ENCODE data around the gene PELI2. TPM values are rescaled to one million over a fixed set of nuclear protein-coding genes. Genes with fewer than 3 reads are reported as not detected.

PELI2 gene
- total and polyA plus RNA-seq, 2 of the 4 experiments (the other 2 are of a cell fraction) = 6.0 to 36.7 TPM

GRCh38 chr14:56334458-56334857 is 216.2 kb downstream of the PELI2 start:
- in situ Hi-C loops (cut with MboI; ENCODE audit: low sequenced_read_pairs) = loop anchor here (25.0 kb wide), 1 partner anchor 897 kb away; the partner anchor contains the start of gene TBPL2

More at GRCh38 chr14:56334458-56334857, 216.2 kb downstream of the PELI2 start:
- H2AK5ac ChIP-seq (ENCODE audit: low read depth, low read length) = no peak overlapping the region
- H4K20me1 ChIP-seq (ENCODE audit: insufficient read depth, low read length) = no peaks in the 10 kb centered on the region
- peak overlapping the region; percentile 68; the same call in 1 of the 2 replicates for H3K4ac ChIP-seq (ENCODE audit: low read depth, low read length)
- intact Hi-C loops (cut with micrococcal nuclease) = loop anchor here (1.0 kb wide), 1 partner anchor 139 kb away; no protein-coding TSS in a partner anchor
- H3K4me2 ChIP-seq (ENCODE audit: low read depth, low read length) = no peak overlapping the region
- BruUV-seq (replicated peaks) = no TSS peak
- H4K91ac ChIP-seq (ENCODE audit: insufficient read depth, low read depth, low read length) = 0 out of 2 replicates have a peak overlapping the region, but pooled peaks have one; percentile 9
- peaks cover 19% of the 10 kb centered on the region for H3K4me1 ChIP-seq (ENCODE audit: control insufficient read depth, insufficient read depth, low read length)
- peak overlapping the region in 1 of 2 experiments; percentile 89; a peak in 2 of 4 replicates for H4K8ac ChIP-seq (ENCODE audit: low read depth in 2 of 2, low read length in 2 of 2)
- no peaks in the 10 kb centered on the region for H3K36me3 ChIP-seq (ENCODE audit: control insufficient read depth, insufficient read depth, low read length)
- CTCF ChIA-PET = interaction anchor here (0.6 kb wide), 1 partner anchor 208 kb away, joined by 3 read pairs; no protein-coding TSS in a partner anchor
- no peaks in the 10 kb centered on the region for H3K79me1 ChIP-seq (ENCODE audit: low read depth in 1 of 2, low read length in 2 of 2)
- H3K27ac ChIP-seq (ENCODE audit: insufficient read depth, low read length) = peak overlapping the region; percentile 66; the same call in 1 of the 2 replicates
- H2BK120ac ChIP-seq (ENCODE audit: low read depth, low read length) = peak overlapping the region; percentile 83
- peak overlapping the region; percentile 26; the same call in 1 of the 2 replicates for H3K23ac ChIP-seq (ENCODE audit: low read depth, low read length)
- DNase-seq (peak; percentile 49), ATAC-seq (ENCODE audit: low read depth) (no peak)
- H3K18ac ChIP-seq (ENCODE audit: low read depth, low read length) = peak overlapping the region; percentile 96
- no peak overlapping the region for H3K9ac ChIP-seq (ENCODE audit: low read depth, low read length)
- H3K4me3 ChIP-seq (ENCODE audit: insufficient read depth, low read depth, low read length) = no peak overlapping the region
- peak overlapping the region; percentile 99 for H2BK5ac ChIP-seq (ENCODE audit: low read depth, low read length, poor library complexity, severe bottlenecking)
- peak; percentile 65 for TF ChIP-seq RFX5 (IDR thresholded peaks at IDR 0.05; ENCODE audit: low read depth, low read length)
- TF ChIP-seq CHD1 (IDR thresholded peaks at IDR 0.05; ENCODE audit: low read depth, low read length) = no peak
- TF ChIP-seq MXI1 (IDR thresholded peaks at IDR 0.05; ENCODE audit: borderline replicate concordance, low read depth, low read length) = no peak
- WGBS, 2 experiments (ENCODE audit: extremely low coverage in 2 of 2, insufficient read length in 1 of 2) = no CpG with 5 or more reads among the region's 1 CpG
- peak overlapping the region; percentile 87 for H2BK20ac ChIP-seq (ENCODE audit: low read depth, low read length)
- H3K27me3 ChIP-seq (ENCODE audit: control insufficient read depth, insufficient read depth, low read length) = no peaks in the 10 kb centered on the region
- dilution Hi-C loops (cut with HindIII; ENCODE audit: low sequenced_read_pairs, unreplicated experiment) = no loop called here
- peak overlapping the region; percentile 38; the same call in 1 of the 2 replicates for H3K14ac ChIP-seq (replicated peaks; ENCODE audit: low read depth, low read length)
- H2AFZ ChIP-seq (replicated peaks; ENCODE audit: low read length, poor library complexity) = no peak overlapping the region
- POLR2A ChIA-PET (ENCODE audit: unreplicated experiment) = interaction anchor here (1.2 kb wide), 1 partner anchor 9 kb away, joined by 3 read pairs; no protein-coding TSS in a partner anchor
- H3K9me1 ChIP-seq (ENCODE audit: insufficient read depth, low read length) = peaks cover 20% of the 10 kb centered on the region
- peak overlapping the region; percentile 65; the same call in 1 of the 2 replicates for H4K5ac ChIP-seq (ENCODE audit: low read depth, low read length)
- H3K9me3 ChIP-seq (ENCODE audit: control insufficient read depth, insufficient read depth, low read length) = no peaks in the 10 kb centered on the region
- H2BK15ac ChIP-seq (ENCODE audit: low read depth, low read length) = peak overlapping the region; percentile 22; the same call in 2 of the 3 replicates
- H3K56ac ChIP-seq (ENCODE audit: extremely low read depth, insufficient read depth, low read length) = no peak overlapping the region
- no peak overlapping the region for H2AK9ac ChIP-seq (replicated peaks; ENCODE audit: low read depth, low read length, poor library complexity)
